ENCODE data around the gene MYZAP. TPM values are rescaled to one million over a fixed set of nuclear protein-coding genes. Genes with fewer than 3 reads are reported as not detected.
A peak's percentile ranks its signal among the peaks of the same experiment; 100 is the strongest.

Gene MYZAP
- total and polyA plus RNA-seq, 4 experiments from 2014 or later = 0.16 to 1.7 (median 1.1) TPM

GRCh38 chr15:57727031-57727430 lies 135.3 kb downstream of the MYZAP start:
- ChIA-PET POLR2A (ENCODE audit: partially characterized antibody) (no interaction called here), CTCF (ENCODE audit: partially characterized antibody) (no interaction called here)
- H3K27ac Mint-ChIP-seq = no peak overlapping the region
- Histone ChIP-seq H3K4me1 (ENCODE audit: insufficient read depth, low read length) (no peaks in the 10 kb centered on the region), H3K36me3 (ENCODE audit: insufficient read depth, low read length) (no peaks in the 10 kb centered on the region), H3K27ac (ENCODE audit: low read depth, low read length) (no peak overlapping the region), H3K9me3 (ENCODE audit: control insufficient read depth in 1 of 2, low read length in 2 of 2) (no peaks in the 10 kb centered on the region), H3K27me3 (ENCODE audit: insufficient read depth, low read length) (no peaks in the 10 kb centered on the region), H3K4me3 (ENCODE audit: low read length in 2 of 2) (no peak overlapping the region)
- peaks cover 14 to 26% of the 10 kb centered on the region in 2 donors for H3K36me3 Mint-ChIP-seq
- peaks cover 0 to 5% (median 0%) of the 10 kb centered on the region in 8 donors for H3K9me3 Mint-ChIP-seq
- H3K27me3 Mint-ChIP-seq = no peaks in the 10 kb centered on the region
- DNase-seq = no peak
- H3K4me1 Mint-ChIP-seq = peaks cover 0 to 3% (median under 1%) of the 10 kb centered on the region in 4 donors
- intact Hi-C loops (cut with micrococcal nuclease) = no loop called here
- H3K4me3 Mint-ChIP-seq = no peak overlapping the region

GRCh38 chr15:57728436-57728835 lies 136.7 kb downstream of the MYZAP start:
- no peaks in the 10 kb centered on the region for H3K4me1 ChIP-seq (ENCODE audit: insufficient read depth, low read length)
- Mint-ChIP-seq H3K9me3 (peaks cover 0 to 2% (median 0%) of the 10 kb centered on the region in 8 donors), H3K27me3 (no peaks in the 10 kb centered on the region), H3K4me3 (no peak overlapping the region), H3K36me3 (peaks cover 7 to 20% of the 10 kb centered on the region in 2 donors), H3K27ac (no peak overlapping the region), H3K4me1 (peaks cover 0 to 5% (median 0%) of the 10 kb centered on the region in 4 donors)
- ChIA-PET CTCF (ENCODE audit: partially characterized antibody) (interaction anchor here (0.9 kb wide), 1 partner anchor 56 kb away, joined by 3 read pairs; no protein-coding TSS in a partner anchor), POLR2A (ENCODE audit: partially characterized antibody) (interaction anchor here (1.0 kb wide), 1 partner anchor 22 kb away, joined by 3 read pairs; the partner anchor contains the start of gene POLR2M)
- H3K36me3 ChIP-seq (ENCODE audit: insufficient read depth, low read length) = no peaks in the 10 kb centered on the region
- H3K27me3 ChIP-seq (ENCODE audit: insufficient read depth, low read length) = no peaks in the 10 kb centered on the region
- H3K27ac ChIP-seq (ENCODE audit: low read depth, low read length) = no peak overlapping the region
- H3K4me3 ChIP-seq (ENCODE audit: low read length in 2 of 2) = no peak overlapping the region
- no peak for DNase-seq
- intact Hi-C loops (cut with micrococcal nuclease) = no loop called here
- no peaks in the 10 kb centered on the region for H3K9me3 ChIP-seq (ENCODE audit: control insufficient read depth in 1 of 2, low read length in 2 of 2)

GRCh38 chr15:57730876-57731275 lies 139.2 kb downstream of the MYZAP start:
- H3K9me3 Mint-ChIP-seq = no peaks in the 10 kb centered on the region
- no peak overlapping the region for H3K4me3 ChIP-seq (ENCODE audit: low read length in 2 of 2)
- ChIA-PET CTCF (ENCODE audit: partially characterized antibody) (interaction anchor here (1.1 to 5.6 kb wide), 11 partner anchors 8 to 159 kb away, joined by 3 to 50 read pairs (median 4); partner anchors contain the start of gene POLR2M), POLR2A (ENCODE audit: partially characterized antibody) (no interaction called here)
- H3K4me3 Mint-ChIP-seq = no peak overlapping the region
- no peak overlapping the region for H3K27ac Mint-ChIP-seq
- H3K4me1 Mint-ChIP-seq = peaks cover 0 to 5% (median 0%) of the 10 kb centered on the region in 4 donors
- no peaks in the 10 kb centered on the region for H3K27me3 ChIP-seq (ENCODE audit: insufficient read depth, low read length)
- H3K27me3 Mint-ChIP-seq = no peaks in the 10 kb centered on the region
- no peak overlapping the region for H3K27ac ChIP-seq (ENCODE audit: low read depth, low read length)
- H3K9me3 ChIP-seq (ENCODE audit: control insufficient read depth in 1 of 2, low read length in 2 of 2) = no peaks in the 10 kb centered on the region
- intact Hi-C loops (cut with micrococcal nuclease) = loop anchor here (5.0 kb wide), 1 partner anchor 131 kb away; no protein-coding TSS in a partner anchor
- H3K36me3 Mint-ChIP-seq = peaks cover under 1 to 4% of the 10 kb centered on the region in 2 donors
- DNase-seq = no peak
- H3K4me1 ChIP-seq (ENCODE audit: insufficient read depth, low read length) = no peaks in the 10 kb centered on the region
- no peaks in the 10 kb centered on the region for H3K36me3 ChIP-seq (ENCODE audit: insufficient read depth, low read length)

- intact Hi-C loops (cut with micrococcal nuclease) = loop anchor here (5.0 kb wide), 1 partner anchor 131 kb away; no protein-coding TSS in a partner anchor
- POLR2A ChIA-PET (ENCODE audit: partially characterized antibody) = no interaction called here
Observed at GRCh38 chr15:57731530-57732103, 139.9 kb downstream of the MYZAP start.

GRCh38 chr15:57732526-57733331 lies 141.0 kb downstream of the MYZAP start:
- Mint-ChIP-seq H3K9me3 (peaks cover 0 to 2% (median 0%) of the 10 kb centered on the region in 8 donors), H3K36me3 (peaks cover 0 to 4% of the 10 kb centered on the region in 2 donors), H3K27ac (peak overlapping the region in 1 of 7 donors; percentile 4), H3K4me1 (peaks cover 0 to 7% (median 3%) of the 10 kb centered on the region in 4 donors), H3K4me3 (no peak overlapping the region), H3K27me3 (no peaks in the 10 kb centered on the region)
- Histone ChIP-seq H3K36me3 (ENCODE audit: insufficient read depth, low read length) (no peaks in the 10 kb centered on the region), H3K27ac (ENCODE audit: low read depth, low read length) (no peak overlapping the region), H3K4me3 (ENCODE audit: low read length in 2 of 2) (no peak overlapping the region), H3K27me3 (ENCODE audit: insufficient read depth, low read length) (no peaks in the 10 kb centered on the region), H3K9me3 (ENCODE audit: control insufficient read depth in 1 of 2, low read length in 2 of 2) (no peaks in the 10 kb centered on the region), H3K4me1 (ENCODE audit: insufficient read depth, low read length) (no peaks in the 10 kb centered on the region)
- ChIA-PET POLR2A (ENCODE audit: partially characterized antibody) (interaction anchor here (1.0 kb wide), 1 partner anchor 26 kb away, joined by 3 read pairs; the partner anchor contains the start of gene POLR2M), CTCF (ENCODE audit: partially characterized antibody) (interaction anchor here (0.6 to 5.6 kb wide), 19 partner anchors 10 to 899 kb away, joined by 3 to 50 read pairs (median 4); partner anchors contain the start of gene POLR2M)
- intact Hi-C loops (cut with micrococcal nuclease) = loop anchor here (1.0 to 5.0 kb wide), 2 partner anchors 130 to 171 kb away; no protein-coding TSS in a partner anchor
- peak in 4 of 5 donors; percentile 14 to 29 (median 24) for DNase-seq

More at GRCh38 chr15:57731530-57732103, 139.9 kb downstream of the MYZAP start:
- DNase-seq = no peak
- Histone ChIP-seq H3K27me3 (ENCODE audit: insufficient read depth, low read length) (no peaks in the 10 kb centered on the region), H3K4me1 (ENCODE audit: insufficient read depth, low read length) (no peaks in the 10 kb centered on the region), H3K9me3 (ENCODE audit: control insufficient read depth in 1 of 2, low read length in 2 of 2) (no peaks in the 10 kb centered on the region), H3K4me3 (ENCODE audit: low read length in 2 of 2) (no peak overlapping the region), H3K36me3 (ENCODE audit: insufficient read depth, low read length) (no peaks in the 10 kb centered on the region), H3K27ac (ENCODE audit: low read depth, low read length) (no peak overlapping the region)
- H3K27ac Mint-ChIP-seq = no peak overlapping the region
- no peaks in the 10 kb centered on the region for H3K9me3 Mint-ChIP-seq
- CTCF ChIA-PET (ENCODE audit: partially characterized antibody) = interaction anchor here (0.7 to 5.6 kb wide), 21 partner anchors 9 to 908 kb away, joined by 3 to 50 read pairs (median 4); partner anchors contain the start of gene POLR2M
- peaks cover 0 to under 1% of the 10 kb centered on the region in 2 donors for H3K36me3 Mint-ChIP-seq
- H3K4me1 Mint-ChIP-seq = peaks cover 0 to 5% (median 0%) of the 10 kb centered on the region in 4 donors
- no peak overlapping the region for H3K4me3 Mint-ChIP-seq
- H3K27me3 Mint-ChIP-seq = no peaks in the 10 kb centered on the region

GRCh38 chr15:57734860-57735259 lies 143.2 kb downstream of the MYZAP start:
- peaks cover 0 to 7% (median 6%) of the 10 kb centered on the region in 4 donors for H3K4me1 Mint-ChIP-seq
- H3K36me3 ChIP-seq (ENCODE audit: insufficient read depth, low read length) = no peaks in the 10 kb centered on the region
- H3K36me3 Mint-ChIP-seq = peaks cover 0 to 4% of the 10 kb centered on the region in 2 donors
- no peaks in the 10 kb centered on the region for H3K4me1 ChIP-seq (ENCODE audit: insufficient read depth, low read length)
- H3K4me3 ChIP-seq (ENCODE audit: low read length in 2 of 2) = no peak overlapping the region
- no peaks in the 10 kb centered on the region for H3K27me3 ChIP-seq (ENCODE audit: insufficient read depth, low read length)
- H3K27me3 Mint-ChIP-seq = no peaks in the 10 kb centered on the region
- H3K9me3 ChIP-seq (ENCODE audit: control insufficient read depth in 1 of 2, low read length in 2 of 2) = no peaks in the 10 kb centered on the region
- H3K27ac ChIP-seq (ENCODE audit: low read depth, low read length) = no peak overlapping the region
- ChIA-PET POLR2A (ENCODE audit: partially characterized antibody) (no interaction called here), CTCF (ENCODE audit: partially characterized antibody) (interaction anchor here (5.6 kb wide), 1 partner anchor 14 kb away, joined by 50 read pairs; no protein-coding TSS in a partner anchor)
- no peak for DNase-seq
- peaks cover 0 to 2% (median 0%) of the 10 kb centered on the region in 8 donors for H3K9me3 Mint-ChIP-seq
- intact Hi-C loops (cut with micrococcal nuclease) = loop anchor here (5.0 kb wide), 1 partner anchor 127 kb away; no protein-coding TSS in a partner anchor
- no peak overlapping the region for H3K27ac Mint-ChIP-seq
- H3K4me3 Mint-ChIP-seq = no peak overlapping the region

Data from CD4-positive, alpha-beta memory T cell (primary cell).